SU-DHL-6 (cell line): Measurements from ENCODE around the gene OR51V1.

Source experiments
- EZH2phosphoT487 ChIP-seq: fragments of 200-600 bp; sonication (generic), shearing (Covaris generic); conservative IDR thresholded peaks from 2 replicates; pipeline ENCODE4 v1.6.1; 2018; ENCODE audit warnings: mild to moderate bottlenecking, antibody characterized with exemption, low read length, moderate library complexity, mixed read lengths
- TF ChIP-seq, protein P1 (sequence below): fragments of 200-600 bp; sonication (generic); IDR thresholded peaks from one replicate; pipeline ENCODE4 v1.5.1; 2017; ENCODE audit warnings: antibody characterized with exemption, mild to moderate bottlenecking, low read length, moderate library complexity; ENCODE audit not compliant: insufficient read depth, poor library complexity, severe bottlenecking

- TF ChIP-seq, protein P1, sequence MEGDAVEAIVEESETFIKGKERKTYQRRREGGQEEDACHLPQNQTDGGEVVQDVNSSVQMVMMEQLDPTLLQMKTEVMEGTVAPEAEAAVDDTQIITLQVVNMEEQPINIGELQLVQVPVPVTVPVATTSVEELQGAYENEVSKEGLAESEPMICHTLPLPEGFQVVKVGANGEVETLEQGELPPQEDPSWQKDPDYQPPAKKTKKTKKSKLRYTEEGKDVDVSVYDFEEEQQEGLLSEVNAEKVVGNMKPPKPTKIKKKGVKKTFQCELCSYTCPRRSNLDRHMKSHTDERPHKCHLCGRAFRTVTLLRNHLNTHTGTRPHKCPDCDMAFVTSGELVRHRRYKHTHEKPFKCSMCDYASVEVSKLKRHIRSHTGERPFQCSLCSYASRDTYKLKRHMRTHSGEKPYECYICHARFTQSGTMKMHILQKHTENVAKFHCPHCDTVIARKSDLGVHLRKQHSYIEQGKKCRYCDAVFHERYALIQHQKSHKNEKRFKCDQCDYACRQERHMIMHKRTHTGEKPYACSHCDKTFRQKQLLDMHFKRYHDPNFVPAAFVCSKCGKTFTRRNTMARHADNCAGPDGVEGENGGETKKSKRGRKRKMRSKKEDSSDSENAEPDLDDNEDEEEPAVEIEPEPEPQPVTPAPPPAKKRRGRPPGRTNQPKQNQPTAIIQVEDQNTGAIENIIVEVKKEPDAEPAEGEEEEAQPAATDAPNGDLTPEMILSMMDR, result no peak
- TF ChIP-seq EZH2phosphoT487, result no peak
These were observed 46.4 kb upstream of the OR51V1 start for GRCh38 chr11:5246772-5247471.
